Hepatocyte (in vitro differentiated cells): ENCODE data around the gene COL5A2. TPM values are rescaled to one million over a fixed set of nuclear protein-coding genes. Genes with fewer than 3 reads are reported as not detected.

Experiments used
- DNase-seq: peaks from one replicate; pipeline ENCODE4 v3.0.0-alpha.2; 2016; ENCODE audit warnings: low spot score
- H2AFZ ChIP-seq: fragments of 200-600 bp; sonication (generic); 2 replicates; pipeline ENCODE4 v1.6.0; 2016; ENCODE audit warnings: antibody characterized with exemption, mild to moderate bottlenecking
- H3K27ac ChIP-seq: fragments of 200-600 bp; sonication (generic); 2 replicates; pipeline ENCODE4 v1.5.1; 2016; ENCODE audit warnings: mild to moderate bottlenecking
- H3K27me3 ChIP-seq: fragments of 200-600 bp; sonication (generic); 2 replicates; pipeline ENCODE4 v1.6.1; 2016
- H3K36me3 ChIP-seq: fragments of 200-600 bp; sonication (generic); replicated peaks from 2 replicates; pipeline ENCODE4 v1.5.1; 2016; ENCODE audit warnings: low read depth; ENCODE audit not compliant: insufficient read depth
- H3K4me1 ChIP-seq: fragments of 200-600 bp; sonication (generic); 2 replicates; pipeline ENCODE4 v1.5.1; 2016; ENCODE audit warnings: mild to moderate bottlenecking, moderate library complexity; ENCODE audit not compliant: insufficient read depth
- H3K4me2 ChIP-seq: fragments of 200-600 bp; sonication (generic); 2 replicates; pipeline ENCODE4 v1.6.0; 2016
- H3K4me3 ChIP-seq: fragments of 200-600 bp; sonication (generic); 2 replicates; pipeline ENCODE4 v1.5.1; 2016; ENCODE audit warnings: mild to moderate bottlenecking
- H3K79me2 ChIP-seq: fragments of 200-600 bp; sonication (generic); 2 replicates; pipeline ENCODE4 v1.6.0; 2017; ENCODE audit warnings: mild to moderate bottlenecking
- H3K9me2 ChIP-seq: fragments of 200-600 bp; sonication (generic); replicated peaks from 2 replicates; pipeline ENCODE4 v1.6.0; 2017; ENCODE audit warnings: mild to moderate bottlenecking; ENCODE audit not compliant: insufficient read depth
- H3K9me3 ChIP-seq: fragments of 200-600 bp; sonication (generic); 2 replicates; pipeline ENCODE4 v1.5.1; 2016; ENCODE audit warnings: low read depth, mild to moderate bottlenecking
- H4K20me1 ChIP-seq: fragments of 200-600 bp; sonication (generic); 2 replicates; pipeline ENCODE4 v1.6.0; 2016; ENCODE audit warnings: mild to moderate bottlenecking; ENCODE audit not compliant: insufficient read depth, poor library complexity, severe bottlenecking
- EZH2 ChIP-seq: fragments of 200-600 bp; sonication (generic); IDR thresholded peaks from 2 replicates; pipeline ENCODE4 v1.6.1; 2016; ENCODE audit warnings: antibody characterized with exemption, mild to moderate bottlenecking, borderline replicate concordance
- EZH2phosphoT487 ChIP-seq: fragments of 200-600 bp; sonication (generic); IDR thresholded peaks from one replicate; pipeline ENCODE4 v1.6.1; 2018; ENCODE audit warnings: antibody characterized with exemption, mild to moderate bottlenecking, low read depth, moderate library complexity; ENCODE audit not compliant: unreplicated experiment, severe bottlenecking
- WGBS: methylation state at CpG from one replicate; pipeline ENCODE4 v1.1.6; 2016; ENCODE audit warnings: low lambda C conversion rate; ENCODE audit errors: missing lambda C conversion rate; 5-methylcytosine and 5-hydroxymethylcytosine counted together
- polyA plus RNA-seq: library from polyadenylated mRNA; unstranded; fragments of >200 nt; fragmentation: Nextera tagmentation; extraction: Ambion mirVana; gene quantifications from 2 replicates; pipeline ENCODE4 v1.2.1, GENCODE V29; 2016
- total RNA-seq: library from RNA; depleted of rRNA; stranded (reverse); fragments of >200 nt; gene quantifications from 2 replicates; pipeline ENCODE4 v1.2.3, GENCODE V29; 2014
- TF ChIP-seq, protein P1 (sequence below): fragments of 200-600 bp; sonication (generic); IDR thresholded peaks from 2 replicates; pipeline ENCODE4 v1.5.1; 2016; ENCODE audit warnings: antibody characterized with exemption, mild to moderate bottlenecking; ENCODE audit not compliant: poor library complexity

The COL5A2 gene
- total and polyA plus RNA-seq, 2 experiments from 2014 or later, result 137 to 406 TPM

DNA sequence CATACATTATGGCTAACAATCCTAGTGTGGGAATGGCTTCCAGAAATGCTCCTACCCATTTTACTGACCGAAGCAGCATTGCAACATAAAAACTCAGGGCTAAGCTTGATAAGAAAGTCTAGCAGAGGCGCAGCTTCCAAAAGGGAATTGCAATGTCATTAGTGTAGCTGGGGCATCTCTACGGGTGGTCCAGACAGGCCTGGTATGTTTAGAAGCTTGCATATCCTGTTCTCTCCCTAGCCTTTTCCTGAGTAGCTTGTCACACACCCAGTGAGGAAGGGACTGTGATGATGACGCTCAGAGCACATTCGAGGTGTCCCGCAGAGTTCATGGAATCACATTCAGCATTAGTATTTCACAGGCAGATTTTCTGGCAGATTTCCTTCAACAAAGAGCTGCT, 38.0 kb upstream of the COL5A2 start:
- DNase-seq, result peak; percentile 30
- WGBS, result 25% methylated on average over 6 of the region's 6 CpGs
- Histone ChIP-seq H3K4me3 (no peak overlapping the region), H3K27ac (peak overlapping the region; percentile 68), H2AFZ (no peak overlapping the region), H3K79me2 (no peaks in the 10 kb centered on the region), H3K36me3 (no peaks in the 10 kb centered on the region), H3K9me2 (no peaks in the 10 kb centered on the region), H3K27me3 (no peaks in the 10 kb centered on the region), H3K4me1 (peaks cover 10% of the 10 kb centered on the region), H3K4me2 (peak overlapping the region; percentile 21), H3K9me3 (no peaks in the 10 kb centered on the region), H4K20me1 (no peaks in the 10 kb centered on the region)
- TF ChIP-seq EZH2 (no peak), EZH2phosphoT487 (no peak)
- TF ChIP-seq, protein P1, sequence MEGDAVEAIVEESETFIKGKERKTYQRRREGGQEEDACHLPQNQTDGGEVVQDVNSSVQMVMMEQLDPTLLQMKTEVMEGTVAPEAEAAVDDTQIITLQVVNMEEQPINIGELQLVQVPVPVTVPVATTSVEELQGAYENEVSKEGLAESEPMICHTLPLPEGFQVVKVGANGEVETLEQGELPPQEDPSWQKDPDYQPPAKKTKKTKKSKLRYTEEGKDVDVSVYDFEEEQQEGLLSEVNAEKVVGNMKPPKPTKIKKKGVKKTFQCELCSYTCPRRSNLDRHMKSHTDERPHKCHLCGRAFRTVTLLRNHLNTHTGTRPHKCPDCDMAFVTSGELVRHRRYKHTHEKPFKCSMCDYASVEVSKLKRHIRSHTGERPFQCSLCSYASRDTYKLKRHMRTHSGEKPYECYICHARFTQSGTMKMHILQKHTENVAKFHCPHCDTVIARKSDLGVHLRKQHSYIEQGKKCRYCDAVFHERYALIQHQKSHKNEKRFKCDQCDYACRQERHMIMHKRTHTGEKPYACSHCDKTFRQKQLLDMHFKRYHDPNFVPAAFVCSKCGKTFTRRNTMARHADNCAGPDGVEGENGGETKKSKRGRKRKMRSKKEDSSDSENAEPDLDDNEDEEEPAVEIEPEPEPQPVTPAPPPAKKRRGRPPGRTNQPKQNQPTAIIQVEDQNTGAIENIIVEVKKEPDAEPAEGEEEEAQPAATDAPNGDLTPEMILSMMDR, result no peak

- TF ChIP-seq EZH2phosphoT487, result no peak
- TF ChIP-seq, protein P1, result no peak
- no peak for TF ChIP-seq EZH2
- H3K27ac ChIP-seq, result peak overlapping the region; percentile 53
- H3K9me3 ChIP-seq, result no peaks in the 10 kb centered on the region
- no peak overlapping the region for H3K4me3 ChIP-seq
- H3K27me3 ChIP-seq, result no peaks in the 10 kb centered on the region
- no peaks in the 10 kb centered on the region for H4K20me1 ChIP-seq
- no peak overlapping the region for H2AFZ ChIP-seq
- 44% methylated on average over 3 of the region's 3 CpGs for WGBS
- H3K79me2 ChIP-seq, result no peaks in the 10 kb centered on the region
- peaks cover 8% of the 10 kb centered on the region for H3K4me1 ChIP-seq
- no peaks in the 10 kb centered on the region for H3K9me2 ChIP-seq
- peak overlapping the region; percentile 21 for H3K4me2 ChIP-seq
- no peaks in the 10 kb centered on the region for H3K36me3 ChIP-seq
- DNase-seq, result no peak
These were observed 37.5 kb upstream of the COL5A2 start for GRCh38 chr2:189217051-189217450.

GRCh38 chr2:189214484-189214883, 34.9 kb upstream of the COL5A2 start:
- WGBS, result 98% methylated on average over 2 of the region's 2 CpGs
- H3K9me2 ChIP-seq, result no peaks in the 10 kb centered on the region
- no peaks in the 10 kb centered on the region for H4K20me1 ChIP-seq
- peaks cover 4% of the 10 kb centered on the region for H3K4me1 ChIP-seq
- H3K36me3 ChIP-seq, result no peaks in the 10 kb centered on the region
- H3K9me3 ChIP-seq, result no peaks in the 10 kb centered on the region
- DNase-seq, result no peak
- H3K4me3 ChIP-seq, result no peak overlapping the region
- H3K79me2 ChIP-seq, result no peaks in the 10 kb centered on the region
- H3K27ac ChIP-seq, result no peak overlapping the region
- TF ChIP-seq EZH2phosphoT487 (no peak), EZH2 (no peak)
- TF ChIP-seq, protein P1, result no peak
- H3K4me2 ChIP-seq, result no peak overlapping the region
- H2AFZ ChIP-seq, result no peak overlapping the region
- H3K27me3 ChIP-seq, result no peaks in the 10 kb centered on the region

- H2AFZ ChIP-seq, result no peak overlapping the region
- H3K27me3 ChIP-seq, result no peaks in the 10 kb centered on the region
These were observed 33.7 kb upstream of the COL5A2 start for GRCh38 chr2:189213250-189213649.

More at GRCh38 chr2:189213250-189213649, 33.7 kb upstream of the COL5A2 start:
- Histone ChIP-seq H3K79me2 (no peaks in the 10 kb centered on the region), H3K36me3 (no peaks in the 10 kb centered on the region), H4K20me1 (no peaks in the 10 kb centered on the region), H3K9me3 (no peaks in the 10 kb centered on the region), H3K4me3 (no peak overlapping the region), H3K9me2 (no peaks in the 10 kb centered on the region), H3K27ac (no peak overlapping the region), H3K4me2 (no peak overlapping the region), H3K4me1 (peaks cover 6% of the 10 kb centered on the region)
- TF ChIP-seq, protein P1, result no peak
- no peak for DNase-seq
- WGBS, result 88% methylated on average over 2 of the region's 2 CpGs
